BLaER1 treated with 17β-estradiol and CSF1 and Interleukin-3, amounts not matched to agents 10 nM and 100 nM (cell line): ENCODE results near the gene PPAT.
A peak's percentile ranks its signal among the peaks of the same experiment; 100 is the strongest.
"Not testable (repeated sequence)": the region's sequence is repeated elsewhere in the genome, so short reads cannot be mapped to it uniquely, and the experiment has no call there.

ENCODE experiments used
- H3K27ac ChIP-seq, 11 experiments: shearing (Covaris generic); formaldehyde crosslinking; 2 replicates each; pipeline ENCODE4 v1.8.1; 2022
- H3K27me3 ChIP-seq, 11 experiments: shearing (Covaris generic); formaldehyde crosslinking; 2 replicates each; pipeline ENCODE4 v1.8.1; 2022
- H3K36me3 ChIP-seq, 11 experiments: shearing (Covaris generic); formaldehyde crosslinking; 2 replicates each; pipeline ENCODE4 v1.8.1; 2022
- H3K4me1 ChIP-seq, 10 experiments: shearing (Covaris generic); formaldehyde crosslinking; 2 replicates each; pipeline ENCODE4 v1.8.1; 2022
- H3K4me2 ChIP-seq, 11 experiments: shearing (Covaris generic); formaldehyde crosslinking; 2 replicates each; pipeline ENCODE4 v1.8.1; 2022
- H3K4me3 ChIP-seq, 10 experiments: shearing (Covaris generic); formaldehyde crosslinking; 2 replicates each; pipeline ENCODE4 v1.8.1; 2022
- H3K9ac ChIP-seq, 11 experiments: shearing (Covaris generic); formaldehyde crosslinking; 2 replicates each; pipeline ENCODE4 v1.8.1; 2022
- H3K9me3 ChIP-seq, 11 experiments: shearing (Covaris generic); formaldehyde crosslinking; replicated peaks in 1 of 11; 2 replicates each; pipeline ENCODE4 v1.8.1; 2022
- H4K20me1 ChIP-seq, 11 experiments: shearing (Covaris generic); formaldehyde crosslinking; 2 replicates each; pipeline ENCODE4 v1.8.1; 2022
- Cebpa-rat ChIP-seq, 11 experiments: shearing (Covaris generic); IDR thresholded peaks; 2 replicates each; pipeline ENCODE4 v1.8.1; 2022

The PPAT gene

GRCh38 chr4:56465599-56466295, 30.3 kb upstream of the PPAT start:
- H3K27ac ChIP-seq, result peak overlapping the region in 7 of 11 experiments; percentile 83 to 90 (median 87); a peak in 7 of 22 replicates
- H3K9ac ChIP-seq, result peak overlapping the region; percentile 85 to 93 (median 91); a peak in 19 of 22 replicates

GRCh38 chr4:56464581-56464980, 29.2 kb upstream of the PPAT start:
- Histone ChIP-seq H4K20me1 (peaks cover 9 to 57% (median 20%) of the 10 kb centered on the region in 11 experiments; a peak in 19 of 22 replicates), H3K4me3 (no peak overlapping the region), H3K4me2 (peak overlapping the region in 9 of 11 experiments; percentile 78 to 97 (median 90); a peak in 11 of 22 replicates), H3K36me3 (peaks cover 39 to 49% (median 46%) of the 10 kb centered on the region in 11 experiments), H3K27me3 (no peaks in the 10 kb centered on the region), H3K9me3 (no peaks in the 10 kb centered on the region), H3K9ac (no peak overlapping the region), H3K27ac (no peak overlapping the region), H3K4me1 (peaks cover 27 to 43% (median 34%) of the 10 kb centered on the region in 10 experiments)
- no peak for TF ChIP-seq Cebpa-rat (IDR thresholded peaks at IDR 0.05)

More at GRCh38 chr4:56465599-56466295, 30.3 kb upstream of the PPAT start:
- TF ChIP-seq Cebpa-rat (IDR thresholded peaks at IDR 0.05), result no peak
- Histone ChIP-seq H4K20me1 (peaks cover 9 to 62% (median 30%) of the 10 kb centered on the region in 11 experiments; a peak in 20 of 22 replicates), H3K9me3 (no peaks in the 10 kb centered on the region), H3K36me3 (peaks cover 36 to 49% (median 43%) of the 10 kb centered on the region in 11 experiments), H3K27me3 (no peaks in the 10 kb centered on the region), H3K4me3 (peak overlapping the region; percentile 76 to 96 (median 86); a peak in 19 of 20 replicates), H3K4me1 (peaks cover 36 to 52% (median 43%) of the 10 kb centered on the region in 10 experiments), H3K4me2 (peak overlapping the region; percentile 78 to 97 (median 90))

DNA sequence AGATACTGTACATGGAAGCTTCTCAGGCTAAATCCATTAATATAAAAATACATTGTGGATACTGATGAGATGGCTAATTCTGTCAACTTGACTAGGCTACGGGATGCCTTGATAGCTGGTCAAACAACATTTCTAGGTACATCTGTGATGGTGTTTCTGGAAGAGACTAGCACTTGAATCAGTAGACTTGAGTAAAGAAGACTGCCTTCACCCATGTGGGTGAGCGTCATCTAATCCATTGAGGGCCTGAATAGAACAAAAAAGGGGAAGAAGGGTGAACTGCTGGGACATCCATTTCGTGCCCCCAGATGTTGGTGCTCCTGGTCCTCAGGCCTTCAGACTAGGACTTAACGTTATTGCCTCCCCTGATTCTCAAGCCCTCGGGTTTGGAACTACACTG, 28.3 kb upstream of the PPAT start:
- H3K9me3 ChIP-seq, result no peaks in the 10 kb centered on the region
- no peak overlapping the region for H3K9ac ChIP-seq
- no peak overlapping the region for H3K27ac ChIP-seq
- peaks cover 48 to 57% (median 54%) of the 10 kb centered on the region in 11 experiments for H3K36me3 ChIP-seq
- H4K20me1 ChIP-seq, result peaks cover under 1 to 51% (median 12%) of the 10 kb centered on the region in 11 experiments; a peak in 16 of 22 replicates
- no peak overlapping the region for H3K4me2 ChIP-seq
- H3K4me1 ChIP-seq, result peaks cover 18 to 35% (median 25%) of the 10 kb centered on the region in 10 experiments
- no peak overlapping the region for H3K4me3 ChIP-seq
- H3K27me3 ChIP-seq, result no peaks in the 10 kb centered on the region
- no peak for TF ChIP-seq Cebpa-rat (IDR thresholded peaks at IDR 0.05)

DNA sequence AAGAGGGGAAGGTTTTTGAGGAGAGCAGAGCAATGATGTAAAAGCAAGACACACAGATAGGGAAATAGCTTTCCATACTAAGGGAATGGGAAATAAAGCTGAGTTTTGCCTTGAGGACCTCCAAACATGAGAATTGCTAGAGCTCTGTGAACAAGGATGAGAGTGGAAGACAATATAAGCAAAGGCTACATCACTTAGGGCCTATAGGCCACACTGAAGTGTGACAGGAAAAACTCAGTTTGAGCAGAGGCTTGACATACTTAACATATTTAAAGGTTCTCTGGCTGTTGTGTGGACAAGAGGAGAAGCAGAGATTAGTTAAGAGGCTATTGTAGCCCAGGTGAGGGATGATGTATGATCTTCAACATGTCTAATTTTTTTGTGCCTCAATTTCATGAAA, 26.7 kb upstream of the PPAT start:
- no peaks in the 10 kb centered on the region for H3K27me3 ChIP-seq
- H3K4me2 ChIP-seq, result no peak overlapping the region
- H3K27ac ChIP-seq, result no peak overlapping the region
- H3K9me3 ChIP-seq, result no peaks in the 10 kb centered on the region
- H3K4me1 ChIP-seq, result peaks cover 16 to 30% (median 21%) of the 10 kb centered on the region in 10 experiments
- H3K4me3 ChIP-seq, result no peak overlapping the region
- TF ChIP-seq Cebpa-rat (IDR thresholded peaks at IDR 0.05), result no peak
- H4K20me1 ChIP-seq, result peaks cover 0 to 59% (median 11%) of the 10 kb centered on the region in 11 experiments; a peak in 11 of 22 replicates
- no peak overlapping the region for H3K9ac ChIP-seq
- peaks cover 64 to 72% (median 70%) of the 10 kb centered on the region in 11 experiments for H3K36me3 ChIP-seq

GRCh38 chr4:56460085-56460484, 24.7 kb upstream of the PPAT start:
- no peak overlapping the region for H3K4me3 ChIP-seq
- H3K27ac ChIP-seq, result no peak overlapping the region
- peaks cover 84 to 93% (median 90%) of the 10 kb centered on the region in 11 experiments for H3K36me3 ChIP-seq
- H3K9ac ChIP-seq, result no peak overlapping the region
- no peak overlapping the region for H3K4me2 ChIP-seq
- no peaks in the 10 kb centered on the region for H3K9me3 ChIP-seq
- H3K4me1 ChIP-seq, result peaks cover under 1 to 15% (median 7%) of the 10 kb centered on the region in 10 experiments; a peak in 16 of 20 replicates
- no peak for TF ChIP-seq Cebpa-rat (IDR thresholded peaks at IDR 0.05)
- H3K27me3 ChIP-seq, result no peaks in the 10 kb centered on the region
- H4K20me1 ChIP-seq, result peaks cover 0 to 71% (median 21%) of the 10 kb centered on the region in 11 experiments; a peak in 12 of 22 replicates

DNA sequence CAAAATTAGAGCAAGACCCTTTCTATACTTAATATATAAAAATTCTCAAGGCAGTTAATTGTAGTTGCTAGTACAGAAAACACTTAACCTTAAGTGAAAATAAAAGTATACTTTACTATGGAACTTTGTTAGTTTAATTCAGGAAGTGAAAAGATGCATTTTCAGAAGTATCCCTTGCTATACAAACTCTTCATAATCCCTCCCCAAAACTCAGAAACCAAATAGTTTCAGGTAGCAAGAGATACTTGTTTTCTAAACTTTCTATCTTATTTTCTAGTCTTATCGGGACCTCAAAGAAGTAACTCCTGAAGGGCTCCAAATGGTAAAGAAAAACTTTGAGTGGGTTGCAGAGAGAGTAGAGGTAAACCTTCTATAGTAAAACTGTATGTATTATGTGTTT, 14.9 kb upstream of the PPAT start:
- TF ChIP-seq Cebpa-rat (IDR thresholded peaks at IDR 0.05), result no peak
- no peaks in the 10 kb centered on the region for H3K27me3 ChIP-seq
- no peak overlapping the region for H3K9ac ChIP-seq
- H3K4me3 ChIP-seq, result no peak overlapping the region
- peaks cover 0 to 55% (median 23%) of the 10 kb centered on the region in 11 experiments; a peak in 13 of 22 replicates for H4K20me1 ChIP-seq
- H3K9me3 ChIP-seq, result 0 out of 22 replicates have a peak, but pooled peaks cover 0 to 3% (median 0%) of the 10 kb centered on the region in 11 experiments
- H3K36me3 ChIP-seq, result peaks cover 75 to 100% (median 98%) of the 10 kb centered on the region in 11 experiments
- peaks cover 0 to 5% (median 0%) of the 10 kb centered on the region in 10 experiments; a peak in 5 of 20 replicates for H3K4me1 ChIP-seq
- H3K4me2 ChIP-seq, result no peak overlapping the region
- no peak overlapping the region for H3K27ac ChIP-seq

DNA sequence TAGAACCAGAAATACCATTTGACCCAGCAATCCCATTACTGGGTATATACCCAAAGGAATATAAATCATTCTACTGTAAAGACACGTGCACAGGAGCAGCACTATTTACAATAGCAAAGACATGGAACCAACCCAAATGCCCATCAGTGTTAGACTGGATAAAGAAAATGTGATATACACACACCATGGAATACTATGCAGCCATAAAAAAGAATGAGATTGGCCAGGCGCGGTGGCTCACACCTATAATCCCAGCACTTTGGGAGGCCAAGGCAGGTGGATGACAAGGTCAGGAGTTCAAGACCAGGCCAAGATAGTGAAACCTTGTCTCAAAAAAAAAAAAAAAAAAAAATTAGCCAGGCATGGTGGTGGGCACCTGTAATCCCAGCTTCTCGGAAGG, 14.1 kb upstream of the PPAT start:
- peaks cover 66 to 100% (median 98%) of the 10 kb centered on the region in 11 experiments for H3K36me3 ChIP-seq
- H3K9me3 ChIP-seq, H3K4me2 ChIP-seq, H3K4me3 ChIP-seq, H3K27ac ChIP-seq, H3K27me3 ChIP-seq, H3K9ac ChIP-seq: not testable (repeated sequence)
- peaks cover 0 to 55% (median 31%) of the 10 kb centered on the region in 11 experiments; a peak in 14 of 22 replicates for H4K20me1 ChIP-seq
- peaks cover 0 to 14% (median 0%) of the 10 kb centered on the region in 10 experiments; a peak in 5 of 20 replicates for H3K4me1 ChIP-seq

GRCh38 chr4:56448301-56448700, 12.9 kb upstream of the PPAT start:
- H4K20me1 ChIP-seq, result peaks cover 0 to 58% (median 37%) of the 10 kb centered on the region in 11 experiments; a peak in 15 of 22 replicates
- H3K27ac ChIP-seq, result no peak overlapping the region
- peaks cover 61 to 100% (median 98%) of the 10 kb centered on the region in 11 experiments for H3K36me3 ChIP-seq

GRCh38 chr4:56445699-56446098, 10.3 kb upstream of the PPAT start:
- H3K27me3 ChIP-seq, result no peaks in the 10 kb centered on the region
- H3K36me3 ChIP-seq, result peaks cover 52 to 100% (median 98%) of the 10 kb centered on the region in 11 experiments
- H4K20me1 ChIP-seq, result peaks cover 0 to 81% (median 63%) of the 10 kb centered on the region in 11 experiments; a peak in 15 of 22 replicates
- no peak overlapping the region for H3K9ac ChIP-seq
- no peak overlapping the region for H3K4me2 ChIP-seq
- no peak for TF ChIP-seq Cebpa-rat (IDR thresholded peaks at IDR 0.05)
- H3K4me1 ChIP-seq, result peaks cover under 1 to 22% (median 6%) of the 10 kb centered on the region in 10 experiments; a peak in 16 of 20 replicates
- no peak overlapping the region for H3K27ac ChIP-seq
- no peak overlapping the region for H3K4me3 ChIP-seq
- H3K9me3 ChIP-seq, result 0 out of 22 replicates have a peak, but pooled peaks cover 0 to 3% (median 0%) of the 10 kb centered on the region in 11 experiments

More at GRCh38 chr4:56448301-56448700, 12.9 kb upstream of the PPAT start:
- Histone ChIP-seq H3K4me3 (no peak overlapping the region), H3K4me1 (peaks cover 0 to 16% (median 0%) of the 10 kb centered on the region in 10 experiments; a peak in 5 of 20 replicates), H3K9ac (no peak overlapping the region), H3K27me3 (no peaks in the 10 kb centered on the region), H3K9me3 (0 out of 22 replicates have a peak, but pooled peaks cover 0 to 3% (median 0%) of the 10 kb centered on the region in 11 experiments), H3K4me2 (no peak overlapping the region)
- TF ChIP-seq Cebpa-rat (IDR thresholded peaks at IDR 0.05), result no peak
